SH-SY5Y (cell line): ENCODE data around the gene GFPT1.

ENCODE experiments used
- GATA2 ChIP-seq: IDR thresholded peaks from 2 replicates; pipeline ENCODE4 v1.6.1; 2011; ENCODE audit warnings: mild to moderate bottlenecking, low read depth, low read length
- GATA3 ChIP-seq: IDR thresholded peaks from 2 replicates; pipeline ENCODE4 v1.6.1; 2011; ENCODE audit warnings: low read depth, mild to moderate bottlenecking, low read length, moderate library complexity

DNA sequence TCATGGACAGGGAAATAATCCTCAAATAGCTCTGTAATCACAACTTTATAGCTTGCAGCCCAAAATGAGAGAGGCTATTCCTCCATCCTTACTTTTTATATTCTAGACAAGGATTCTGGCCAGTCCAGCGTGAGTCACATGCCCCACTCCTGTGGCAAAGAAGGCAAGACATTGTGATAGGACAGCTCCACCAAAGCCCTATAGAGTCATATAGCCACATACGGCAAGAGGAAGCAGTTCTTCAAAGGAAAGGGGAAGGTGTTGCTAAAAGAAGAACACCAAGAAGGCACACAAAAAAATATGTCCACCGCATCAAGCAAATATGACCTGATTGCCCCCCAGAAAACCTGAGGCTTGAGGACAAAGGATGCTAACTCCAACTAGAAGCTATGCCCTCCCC is 3.4 kb upstream of the GFPT1 start:
- TF ChIP-seq GATA2 (no peak), GATA3 (no peak)
